Raji (cell line): ENCODE data around the gene SPPL2B.

Experiments used
- POLR2A ChIP-seq: IDR thresholded peaks from 2 replicates; pipeline ENCODE4 v1.6.1; 2011; ENCODE audit warnings: low read depth, low read length, control low read depth; ENCODE audit not compliant: insufficient read depth

Gene SPPL2B

DNA sequence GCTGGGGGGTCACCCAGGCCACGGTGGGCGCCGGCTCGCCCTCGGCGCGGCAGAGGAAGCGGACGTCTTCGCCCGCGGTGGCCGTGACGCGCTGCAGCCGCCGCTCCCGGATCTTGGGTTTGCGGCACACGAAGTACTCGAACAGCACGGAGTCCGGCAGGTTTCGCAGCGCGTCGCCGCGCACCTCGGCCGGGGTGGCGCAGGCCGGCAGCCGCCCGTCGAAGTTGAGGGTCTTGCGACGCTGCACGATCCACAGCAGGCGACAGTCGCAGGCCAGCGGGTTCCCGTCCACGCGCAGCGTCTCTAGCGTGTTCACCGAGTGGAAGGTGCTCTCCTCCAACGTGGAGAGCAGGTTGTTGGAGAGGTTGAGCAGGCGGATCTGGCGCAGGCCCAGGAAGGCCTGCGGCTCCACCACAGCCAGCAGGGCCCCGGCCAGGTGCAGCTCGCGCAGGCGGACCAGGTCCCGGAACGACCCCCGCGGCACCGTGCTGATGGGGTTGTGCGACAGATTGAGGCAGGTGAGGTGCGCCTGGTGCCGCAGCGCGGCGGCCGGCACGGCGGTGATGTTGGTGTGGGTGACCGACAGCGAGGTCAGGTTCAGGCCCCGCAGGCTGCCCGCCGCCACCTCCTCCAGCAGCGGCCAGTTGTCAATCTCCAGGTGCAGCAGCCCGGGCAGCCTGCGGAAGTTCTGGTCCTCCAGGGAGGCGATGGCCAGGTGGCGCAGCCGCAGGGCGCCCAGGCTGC, 37.9 kb upstream of the SPPL2B start:
- no peak for TF ChIP-seq POLR2A

DNA sequence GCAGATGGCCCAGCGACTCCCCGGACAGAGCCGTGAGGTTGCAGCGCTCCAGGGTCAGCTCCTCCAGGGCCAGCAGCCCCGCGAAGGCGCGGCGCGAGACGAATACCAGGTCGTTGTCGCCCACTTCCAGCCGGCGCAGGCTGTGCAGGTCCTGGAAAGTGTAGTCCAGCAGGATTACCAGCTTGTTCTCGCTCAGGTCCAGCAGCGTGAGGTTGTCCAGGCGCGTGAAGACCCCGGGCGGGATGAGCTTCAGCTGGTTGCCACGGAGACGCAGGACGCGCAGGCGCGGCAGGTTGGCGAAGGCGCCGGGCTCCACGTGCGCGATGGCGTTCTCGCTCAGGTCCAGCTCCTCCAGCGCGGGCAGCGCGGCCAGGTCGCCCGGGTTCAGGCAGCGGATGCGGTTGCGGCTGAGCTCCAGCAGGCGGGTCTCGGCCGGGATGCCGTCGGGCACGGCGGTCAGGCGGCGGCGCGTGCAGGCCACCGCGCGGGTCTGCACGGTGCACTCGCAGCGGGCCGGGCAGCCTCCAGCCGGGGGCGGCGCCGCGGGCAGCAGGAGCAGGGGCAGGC, 37.2 kb upstream of the SPPL2B start:
- TF ChIP-seq POLR2A = no peak

DNA sequence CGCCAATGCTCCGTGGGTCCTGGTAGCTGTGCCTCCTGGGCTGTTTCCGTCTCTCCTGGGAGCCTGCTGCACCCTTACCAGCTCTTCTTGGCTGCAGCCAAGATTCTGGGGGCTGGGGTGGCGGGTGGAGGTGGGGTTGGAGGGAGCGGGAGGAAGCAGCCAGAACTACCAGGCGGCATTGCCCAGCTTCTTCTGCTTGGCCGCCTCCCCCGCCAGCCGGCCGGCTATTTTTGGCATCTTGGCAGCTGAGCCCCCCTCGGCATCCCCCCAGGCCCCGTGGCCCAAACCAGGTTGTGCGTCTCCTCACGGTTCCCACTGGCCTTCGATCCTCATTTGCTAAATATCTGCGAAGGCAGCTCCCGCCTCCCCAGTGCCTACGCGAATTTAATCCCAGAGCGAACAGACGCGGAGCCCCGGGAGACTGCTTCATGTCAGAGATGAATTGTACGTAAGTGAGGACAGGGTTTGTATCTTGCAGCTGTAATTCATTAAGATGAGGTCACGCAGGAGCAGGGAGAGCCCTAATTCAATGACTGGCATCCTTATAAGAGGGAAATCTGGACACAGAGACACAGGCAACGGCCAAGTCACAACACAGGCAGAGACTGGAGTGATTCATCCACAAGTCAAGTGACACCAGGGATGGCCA, 33.7 kb upstream of the SPPL2B start:
- no peak for TF ChIP-seq POLR2A

DNA sequence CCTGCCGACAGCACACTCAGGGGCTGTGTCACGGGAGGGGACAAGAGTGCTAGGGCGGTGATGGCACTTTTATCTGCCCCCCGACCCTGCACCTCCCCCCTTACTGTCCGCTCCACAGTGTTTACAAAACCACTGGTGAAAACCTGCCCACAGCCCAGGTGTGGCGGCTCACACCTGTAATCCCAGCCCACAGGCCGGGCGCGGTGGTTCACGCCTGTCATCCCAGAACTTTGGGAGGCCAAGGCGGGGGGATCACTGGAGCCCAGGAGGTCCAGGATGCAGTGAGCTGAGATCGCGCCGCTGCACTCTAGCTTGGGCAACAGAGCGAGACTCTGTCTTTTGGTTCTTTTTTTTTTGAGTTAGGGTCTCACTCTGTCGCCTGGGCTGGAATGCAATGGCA, 32.3 kb upstream of the SPPL2B start:
- no peak for TF ChIP-seq POLR2A

DNA sequence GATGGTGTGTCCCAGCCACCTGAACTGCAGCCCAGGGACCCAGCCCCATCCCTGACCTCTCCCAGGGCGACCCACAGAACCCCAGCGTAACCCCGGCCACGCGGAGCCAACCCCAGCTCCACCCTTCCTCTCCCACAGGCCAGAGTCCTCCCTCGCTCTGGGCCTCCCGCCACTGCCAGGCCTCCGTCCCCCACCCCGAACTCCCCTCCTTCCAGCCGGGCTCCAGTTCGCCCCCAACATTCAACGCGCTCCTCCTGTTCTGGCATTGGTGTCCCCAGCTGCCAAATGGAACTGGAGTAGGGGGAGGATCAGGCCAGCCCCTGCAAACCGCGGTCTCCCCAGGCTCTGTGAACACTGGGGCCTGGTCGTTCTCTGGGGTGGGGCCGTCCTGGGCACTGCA, 28.0 kb upstream of the SPPL2B start:
- TF ChIP-seq POLR2A = no peak

DNA sequence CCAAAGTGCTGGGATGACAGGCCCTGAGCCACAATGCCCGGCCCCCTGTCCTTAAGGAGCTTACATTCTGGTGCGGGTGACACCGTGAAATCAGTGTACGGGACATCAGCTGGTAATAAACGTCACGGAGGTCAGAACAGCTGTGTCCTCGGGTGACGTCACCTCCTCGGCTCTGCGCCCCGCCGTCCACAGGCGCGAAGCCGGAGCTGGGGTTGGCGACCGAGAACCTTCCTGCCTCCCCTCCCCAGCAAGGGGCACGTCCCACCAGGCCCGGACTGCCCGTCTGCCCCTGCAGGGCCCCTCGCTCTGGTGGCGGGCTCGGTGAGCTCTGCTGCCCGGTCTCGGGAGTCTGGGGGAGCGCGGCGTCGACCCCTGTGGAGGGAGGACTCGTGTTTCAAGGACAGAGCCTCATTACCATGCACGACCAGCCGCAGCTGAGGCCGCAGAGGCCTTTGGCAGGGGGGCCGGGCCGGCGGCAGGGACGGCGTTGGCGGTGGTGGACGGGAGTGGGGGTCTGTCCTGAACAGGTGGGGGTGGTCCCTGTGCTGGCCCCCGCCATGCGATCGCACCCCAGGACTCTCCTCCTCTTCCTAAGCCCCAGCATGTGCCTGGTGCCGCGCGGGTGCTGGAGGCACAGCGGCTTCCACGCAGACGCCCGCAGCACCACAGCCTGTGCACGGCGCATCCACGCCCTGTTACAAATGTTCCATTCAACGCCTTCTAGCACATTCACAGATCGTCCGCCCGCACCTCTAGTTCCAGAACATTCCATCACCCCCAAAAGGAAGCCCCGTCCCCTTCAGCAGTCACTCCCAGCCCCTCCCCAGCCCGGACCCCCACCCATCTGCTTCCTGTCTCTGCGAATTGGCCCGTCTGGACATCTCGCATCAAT, 25.9 kb upstream of the SPPL2B start:
- no peak for TF ChIP-seq POLR2A

DNA sequence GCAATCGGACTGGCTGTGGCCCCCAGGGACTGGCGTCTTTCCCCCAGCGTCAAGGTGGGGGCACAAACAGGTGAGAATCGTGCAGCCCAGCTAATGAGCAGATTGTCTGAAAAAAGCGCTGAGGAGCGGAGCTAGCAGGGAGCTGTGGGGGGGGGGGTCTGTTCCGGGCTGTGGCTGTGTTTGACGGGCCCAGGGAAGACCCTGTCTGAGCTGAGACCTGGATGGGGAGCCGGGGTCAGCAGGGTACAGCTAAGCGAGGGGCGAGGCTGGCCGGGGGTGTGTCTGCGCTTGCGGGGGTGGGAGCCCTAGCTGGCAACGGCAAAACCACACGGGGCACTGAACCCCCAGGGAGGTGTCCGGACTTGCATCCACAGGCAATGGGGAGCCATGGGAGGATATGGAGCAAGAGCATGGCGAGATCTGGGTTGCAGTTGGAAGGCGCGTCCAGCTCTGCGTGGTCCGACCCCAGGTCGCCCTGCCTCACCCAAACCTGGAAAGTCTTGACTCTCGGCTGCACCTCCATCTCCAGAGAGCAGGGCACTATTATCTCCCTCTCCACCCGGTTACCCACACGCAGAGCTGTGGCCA, 25.2 kb upstream of the SPPL2B start:
- TF ChIP-seq POLR2A = no peak

DNA sequence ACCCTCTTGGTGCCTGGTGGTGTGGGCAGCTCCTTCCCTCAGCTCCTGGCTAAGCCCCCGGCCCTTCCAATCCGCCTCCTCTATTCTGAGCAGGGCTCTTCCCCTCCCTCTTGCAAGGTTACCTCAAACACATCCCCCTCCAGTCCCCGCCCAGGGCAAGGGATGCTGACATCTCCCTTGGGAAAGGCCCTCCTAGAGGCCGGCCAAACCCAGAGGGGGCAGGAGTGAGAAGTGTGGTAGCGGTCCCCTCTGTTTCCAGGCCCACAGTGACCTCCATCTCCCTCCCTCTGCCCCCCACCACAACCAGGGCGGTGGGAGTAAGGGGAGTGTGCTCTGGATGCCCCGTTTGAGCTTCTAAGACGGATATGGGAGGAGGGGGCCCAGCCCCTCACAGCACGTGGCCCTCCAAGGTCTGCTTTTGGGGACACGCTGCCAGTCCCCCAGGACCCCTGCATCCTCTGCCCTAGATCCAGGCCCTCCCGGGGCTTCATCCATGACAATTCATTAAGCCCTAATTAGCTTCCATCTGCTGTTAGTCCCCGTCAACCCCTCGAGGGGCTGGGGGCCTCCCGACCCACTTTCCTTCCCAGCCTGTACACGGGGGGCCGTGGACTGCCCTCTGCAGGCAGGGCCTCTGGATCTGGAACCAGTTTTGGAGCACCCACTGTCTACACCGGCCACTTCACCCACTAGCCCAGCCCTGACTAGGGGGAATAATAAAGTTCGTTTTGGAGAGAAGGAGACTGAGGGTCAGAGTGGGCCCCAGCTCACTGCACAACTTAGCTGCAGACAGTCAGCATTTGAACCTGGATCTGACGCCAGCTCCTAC, 22.8 kb upstream of the SPPL2B start:
- TF ChIP-seq POLR2A = no peak

DNA sequence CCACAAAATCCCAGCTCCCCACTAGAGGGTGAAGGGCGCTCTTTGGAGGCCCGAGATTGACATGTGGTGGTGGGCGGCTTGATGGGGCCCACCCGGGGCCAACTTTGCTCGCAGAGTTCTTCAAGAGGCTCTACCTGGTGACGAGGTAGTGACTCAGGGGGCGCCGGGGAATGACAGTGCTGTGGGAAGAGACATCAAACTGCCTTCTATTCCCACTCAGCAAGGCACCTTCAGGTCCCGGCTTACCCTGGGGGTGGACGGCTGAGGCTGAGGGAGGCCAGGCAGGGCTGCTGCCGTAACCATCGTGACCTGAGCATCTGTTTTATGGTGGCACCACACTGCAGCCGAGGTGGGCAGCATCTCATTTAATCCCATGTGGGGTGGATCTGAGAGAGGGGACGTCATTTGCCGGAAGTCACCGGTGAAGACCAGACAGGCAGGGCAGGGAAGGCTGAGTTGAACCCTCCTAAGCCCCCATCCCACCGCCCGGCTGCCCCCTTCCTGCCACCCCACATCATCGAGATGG, 22.1 kb upstream of the SPPL2B start:
- no peak for TF ChIP-seq POLR2A

DNA sequence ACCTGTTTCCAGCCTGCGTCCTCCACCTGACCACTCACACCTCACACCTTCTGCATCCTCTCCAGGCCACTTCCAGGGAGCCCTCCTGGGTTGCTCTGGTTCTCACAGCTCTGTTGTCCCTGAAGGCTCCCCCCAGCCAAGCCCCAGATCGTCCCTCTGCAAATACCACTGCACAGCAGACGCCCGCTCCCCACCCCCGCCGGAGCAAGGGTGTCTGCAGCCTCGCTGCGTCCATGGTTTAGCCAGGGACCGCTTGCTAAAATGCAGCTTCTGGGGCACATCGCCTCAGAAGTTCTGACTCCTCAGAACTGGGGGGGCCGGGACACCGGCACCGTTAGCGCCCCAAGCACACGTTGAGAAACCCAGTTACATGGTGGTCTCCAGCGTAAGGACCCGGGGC, 21.5 kb upstream of the SPPL2B start:
- no peak for TF ChIP-seq POLR2A

DNA sequence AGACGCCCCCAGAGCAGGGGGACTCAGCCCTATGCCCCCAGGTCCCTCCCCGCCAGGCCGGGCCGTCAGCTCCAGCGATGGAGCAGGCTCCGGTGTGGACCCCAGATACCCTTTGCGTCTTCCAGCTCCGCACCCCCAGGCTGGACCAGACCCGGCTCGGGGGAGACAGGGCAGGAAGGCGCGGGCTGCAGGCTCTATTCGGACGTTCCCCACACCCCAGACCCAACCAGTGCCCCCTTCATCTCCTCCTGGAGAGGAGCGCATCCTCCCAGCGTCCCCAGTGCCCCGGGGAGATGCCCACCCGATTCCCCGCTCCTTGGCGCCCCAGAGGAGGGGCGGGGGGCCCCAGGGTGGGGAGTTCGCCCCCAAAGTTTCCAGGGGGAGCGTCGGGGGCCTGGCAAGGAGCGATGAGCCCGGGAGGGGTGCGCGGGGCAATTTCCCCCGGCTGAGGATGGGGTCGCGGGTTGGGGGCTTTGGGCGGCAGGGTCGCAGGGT, 20.9 kb upstream of the SPPL2B start:
- TF ChIP-seq POLR2A = no peak

DNA sequence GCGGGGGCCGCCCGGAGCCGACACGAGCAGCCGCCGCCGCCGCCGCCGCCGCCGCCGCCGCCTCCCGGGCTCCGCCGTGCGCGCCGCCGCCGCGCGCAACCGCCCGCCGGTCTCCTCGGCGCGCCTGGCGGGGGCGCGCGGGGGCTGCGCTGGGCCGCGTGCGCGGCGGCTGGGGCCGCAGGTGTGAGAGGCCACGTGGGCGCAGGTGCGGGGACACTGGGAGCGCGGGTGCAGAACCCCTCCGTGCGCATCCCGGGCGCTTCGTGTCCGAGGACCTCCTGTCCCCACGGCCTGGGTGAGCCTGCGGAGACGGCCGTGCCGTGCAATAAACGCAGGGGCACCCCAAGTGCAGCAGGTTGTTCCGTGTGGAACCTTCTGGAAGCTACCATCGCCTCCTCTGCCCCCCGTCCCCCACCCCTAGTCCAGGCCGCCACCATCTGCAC, 20.3 kb upstream of the SPPL2B start, which contains the start of gene LINGO3:
Gene LINGO3, minus strand, starts transcription at position 41 of the 443 bp plus-strand sequence. CDS start 16,378 bp downstream, outside the sequence.
- no peak for TF ChIP-seq POLR2A

DNA sequence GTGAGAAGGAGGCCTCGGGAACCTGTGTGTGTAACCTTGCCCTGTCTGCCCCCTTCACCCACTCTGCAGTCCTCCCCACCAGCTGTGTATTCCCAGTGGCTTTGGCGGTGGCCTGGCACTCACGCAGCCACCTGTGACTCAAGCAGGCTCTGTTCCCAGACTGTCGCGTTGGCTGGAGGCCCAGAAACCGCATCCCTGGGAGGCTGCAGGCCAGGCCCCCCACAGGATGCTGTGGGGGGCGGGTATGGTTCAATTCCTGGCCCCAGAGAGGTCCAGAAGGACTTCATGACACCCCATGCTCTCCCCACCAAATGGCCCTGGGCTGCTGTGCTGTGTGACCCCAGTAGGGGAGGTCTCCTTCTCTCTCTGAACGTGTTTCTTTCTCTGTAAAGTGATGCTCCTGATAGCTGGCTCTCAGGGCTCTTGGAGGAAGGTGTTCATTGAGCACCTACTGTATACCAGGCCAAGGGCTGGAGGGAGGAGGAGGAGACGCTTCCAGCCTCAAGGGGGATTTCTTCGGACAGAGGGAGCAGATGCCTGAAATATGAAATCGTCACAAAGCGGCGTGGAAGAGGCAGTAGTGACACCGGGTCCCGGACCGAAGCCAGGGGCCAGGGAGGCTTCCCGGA, 18.6 kb upstream of the SPPL2B start:
- TF ChIP-seq POLR2A = no peak
